ENCODE measurements around the gene GPC4.

DNA sequence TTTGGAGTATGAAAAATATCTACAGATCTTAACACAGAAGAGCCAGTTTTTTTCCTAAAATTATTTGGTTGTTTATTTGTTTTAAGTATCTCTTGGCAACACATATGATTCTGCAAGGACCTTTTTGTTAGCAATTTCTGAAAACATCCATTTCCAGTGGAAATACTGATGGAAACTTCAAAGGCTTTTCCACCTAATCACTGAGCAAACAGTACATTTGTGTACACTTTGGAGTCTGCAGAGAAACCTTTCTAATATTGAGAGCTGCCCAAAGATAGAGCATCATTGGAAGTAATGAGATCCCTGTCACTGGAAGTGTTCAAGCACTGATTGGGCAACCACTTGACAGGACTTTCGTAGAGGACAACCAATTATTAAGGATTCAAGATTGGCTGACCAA lies 127.4 kb downstream of the GPC4 start:
- no peak for TF ChIP-seq CTCF (conservative IDR thresholded peaks at IDR 0.05 in 1 of 2, IDR thresholded peaks at IDR 0.05 in 1 of 2; ENCODE audit: low read depth in 1 of 2, low read length in 2 of 2)
- no peak for TF ChIP-seq EZH2 (IDR thresholded peaks at IDR 0.05; ENCODE audit: low read length, missing control alignments)

All from fibroblast of lung (primary cell).